Vagina (tissue), 2 donors: ENCODE measurements around the gene MYEOV. TPM values are rescaled to one million over a fixed set of nuclear protein-coding genes. Genes with fewer than 3 reads are reported as not detected.

Experiments used
- DNase-seq, 2 donors: peaks; one replicate each; pipeline ENCODE4 v3.0.0-alpha.2; 2017; ENCODE audit errors: extremely low spot score in 2 of 2
- H3K27ac ChIP-seq: fragments of 200-600 bp; sonication (generic); one replicate; pipeline ENCODE4 v1.5.1; 2019
- H3K27me3 ChIP-seq: fragments of 200-600 bp; sonication (generic); one replicate; pipeline ENCODE4 v1.5.1; 2019
- H3K36me3 ChIP-seq, 2 donors: fragments of 200-600 bp; sonication (generic); one replicate each; pipeline ENCODE4 v1.5.1; 2017 to 2019
- H3K4me1 ChIP-seq: fragments of 200-600 bp; sonication (generic); one replicate; pipeline ENCODE4 v1.5.1; 2019
- H3K4me3 ChIP-seq, 2 donors: fragments of 200-600 bp; sonication (generic); 1 replicate in 1 of 2; 2 replicates in 1 of 2; pipeline ENCODE4 v1.5.1; 2016 to 2019
- H3K9me3 ChIP-seq: fragments of 200-600 bp; sonication (generic); one replicate; pipeline ENCODE4 v1.5.1; 2019
- CTCF ChIP-seq, 3 experiments: fragments of 450-650 bp in 2 of 3; fragments of 200-600 bp in 1 of 3; sonication (generic) in 1 of 3; IDR thresholded peaks; one replicate each; pipeline ENCODE4 v1.5.1; 2017 to 2019; ENCODE audit warnings: antibody characterized with exemption in 3 of 3, mild to moderate bottlenecking in 2 of 3, moderate library complexity in 2 of 3
- POLR2A ChIP-seq, 2 donors: fragments of 450-650 bp; IDR thresholded peaks; one replicate each; pipeline ENCODE4 v1.6.1; 2017; ENCODE audit warnings: antibody characterized with exemption in 2 of 2, mild to moderate bottlenecking in 2 of 2, moderate library complexity in 2 of 2
- POLR2AphosphoS5 ChIP-seq, 2 donors: sonication (generic); formaldehyde crosslinking; IDR thresholded peaks; one replicate each; pipeline ENCODE4 v1.9.0; 2017; ENCODE audit warnings: antibody characterized with exemption in 2 of 2, mild to moderate bottlenecking in 2 of 2, low read depth in 1 of 2; ENCODE audit not compliant: insufficient read depth in 1 of 2
- intact Hi-C: fragments of 100-400 bp; cut with DNase I; formaldehyde crosslinking; loops from one replicate; pipeline ENCODE4 v1.15.1; 2023
- total RNA-seq: library from RNA; depleted of rRNA; stranded (reverse); fragments of >200 nt; gene quantifications from one replicate; pipeline ENCODE4 v1.2.3, GENCODE V29; 2016

MYEOV gene
- total RNA-seq, 1 donor from 2014 or later: 13.3 TPM

GRCh38 chr11:69265911-69266510, 27.9 kb upstream of the MYEOV start:
- Histone ChIP-seq H3K4me1 (no peaks in the 10 kb centered on the region), H3K27ac (no peak overlapping the region), H3K36me3 (no peaks in the 10 kb centered on the region), H3K4me3 (no peak overlapping the region), H3K9me3 (no peaks in the 10 kb centered on the region), H3K27me3 (no peaks in the 10 kb centered on the region)
- DNase-seq: no peak
- intact Hi-C loops: no loop called here
- TF ChIP-seq POLR2A (IDR thresholded peaks at IDR 0.05) (no peak), POLR2AphosphoS5 (IDR thresholded peaks at IDR 0.05; ENCODE audit: insufficient read depth in 1 of 2, low read depth in 1 of 2) (no peak), CTCF (IDR thresholded peaks at IDR 0.05) (no peak)

- Histone ChIP-seq H3K4me1 (no peaks in the 10 kb centered on the region), H3K27me3 (no peaks in the 10 kb centered on the region), H3K27ac (no peak overlapping the region), H3K4me3 (no peak overlapping the region), H3K36me3 (no peaks in the 10 kb centered on the region), H3K9me3 (no peaks in the 10 kb centered on the region)
- no peak for TF ChIP-seq CTCF (IDR thresholded peaks at IDR 0.05)
- no peak for DNase-seq
- intact Hi-C loops: no loop called here
Observed at GRCh38 chr11:69267395-69267805, 26.6 kb upstream of the MYEOV start.

GRCh38 chr11:69268911-69269310, 25.0 kb upstream of the MYEOV start:
- intact Hi-C loops: no loop called here

GRCh38 chr11:69269388-69269787, 24.6 kb upstream of the MYEOV start:
- intact Hi-C loops: no loop called here
- no peaks in the 10 kb centered on the region for H3K27me3 ChIP-seq
- no peaks in the 10 kb centered on the region for H3K9me3 ChIP-seq
- H3K4me1 ChIP-seq: peaks cover 8% of the 10 kb centered on the region
- no peaks in the 10 kb centered on the region for H3K36me3 ChIP-seq
- TF ChIP-seq POLR2A (IDR thresholded peaks at IDR 0.05): no peak
- no peak for TF ChIP-seq POLR2AphosphoS5 (IDR thresholded peaks at IDR 0.05; ENCODE audit: insufficient read depth in 1 of 2, low read depth in 1 of 2)
- TF ChIP-seq CTCF (IDR thresholded peaks at IDR 0.05): no peak
- no peak overlapping the region for H3K4me3 ChIP-seq
- DNase-seq: no peak
- no peak overlapping the region for H3K27ac ChIP-seq

More at GRCh38 chr11:69268911-69269310, 25.0 kb upstream of the MYEOV start:
- no peaks in the 10 kb centered on the region for H3K36me3 ChIP-seq
- no peaks in the 10 kb centered on the region for H3K9me3 ChIP-seq
- DNase-seq: no peak
- H3K27ac ChIP-seq: no peak overlapping the region
- H3K4me1 ChIP-seq: peaks cover 8% of the 10 kb centered on the region
- no peaks in the 10 kb centered on the region for H3K27me3 ChIP-seq
- H3K4me3 ChIP-seq: no peak overlapping the region
- TF ChIP-seq POLR2A (IDR thresholded peaks at IDR 0.05) (no peak), CTCF (IDR thresholded peaks at IDR 0.05) (no peak), POLR2AphosphoS5 (IDR thresholded peaks at IDR 0.05; ENCODE audit: insufficient read depth in 1 of 2, low read depth in 1 of 2) (no peak)

GRCh38 chr11:69269926-69270697, 23.8 kb upstream of the MYEOV start:
- intact Hi-C loops: no loop called here
- DNase-seq: no peak
- Histone ChIP-seq H3K36me3 (no peaks in the 10 kb centered on the region), H3K27ac (no peak overlapping the region), H3K4me1 (peaks cover 8% of the 10 kb centered on the region), H3K9me3 (no peaks in the 10 kb centered on the region), H3K27me3 (no peaks in the 10 kb centered on the region), H3K4me3 (no peak overlapping the region)
- TF ChIP-seq CTCF (IDR thresholded peaks at IDR 0.05) (no peak), POLR2A (IDR thresholded peaks at IDR 0.05) (no peak), POLR2AphosphoS5 (IDR thresholded peaks at IDR 0.05; ENCODE audit: insufficient read depth in 1 of 2, low read depth in 1 of 2) (no peak)
